Large intestine (tissue), 3 donors: ENCODE data around the gene CPVL. TPM values are rescaled to one million over a fixed set of nuclear protein-coding genes. Genes with fewer than 3 reads are reported as not detected.
A peak's percentile ranks its signal among the peaks of the same experiment; 100 is the strongest.

Source experiments
- DNase-seq, 2 donors: peaks; one replicate each; pipeline versions ENCODE4 v3.0.0 to v3.0.0-alpha.2; 2013
- H3K27ac ChIP-seq: one replicate; pipeline ENCODE4 v1.5.1; 2013; ENCODE audit warnings: low read length
- H3K27me3 ChIP-seq: 2 replicates; pipeline ENCODE4 v1.6.1; 2013; ENCODE audit warnings: low read length; ENCODE audit not compliant: control insufficient read depth, insufficient read depth
- H3K36me3 ChIP-seq: 2 replicates; pipeline ENCODE4 v1.6.1; 2013; ENCODE audit warnings: low read length; ENCODE audit not compliant: control insufficient read depth, insufficient read depth
- H3K4me1 ChIP-seq: one replicate; pipeline ENCODE4 v1.6.1; 2013; ENCODE audit warnings: low read length; ENCODE audit not compliant: control insufficient read depth, insufficient read depth
- H3K4me3 ChIP-seq: one replicate; pipeline ENCODE4 v1.5.1; 2013; ENCODE audit warnings: low read length
- H3K9me3 ChIP-seq: one replicate; pipeline ENCODE4 v1.6.1; 2013; ENCODE audit warnings: mild to moderate bottlenecking, low read depth, low read length, moderate library complexity; ENCODE audit not compliant: control insufficient read depth
- WGBS: methylation state at CpG from one replicate; pipeline ENCODE4 v1.1.5; 2013; ENCODE audit warnings: low lambda C conversion rate; ENCODE audit not compliant: insufficient coverage; 5-methylcytosine and 5-hydroxymethylcytosine counted together
- polyA plus RNA-seq: library from polyadenylated mRNA; unstranded; fragments of 120-200 nt; gene quantifications from one replicate; pipeline ENCODE4 v1.2.1, GENCODE V29; 2013

Gene CPVL
- polyA plus RNA-seq, 1 donor, result 333 TPM

DNA sequence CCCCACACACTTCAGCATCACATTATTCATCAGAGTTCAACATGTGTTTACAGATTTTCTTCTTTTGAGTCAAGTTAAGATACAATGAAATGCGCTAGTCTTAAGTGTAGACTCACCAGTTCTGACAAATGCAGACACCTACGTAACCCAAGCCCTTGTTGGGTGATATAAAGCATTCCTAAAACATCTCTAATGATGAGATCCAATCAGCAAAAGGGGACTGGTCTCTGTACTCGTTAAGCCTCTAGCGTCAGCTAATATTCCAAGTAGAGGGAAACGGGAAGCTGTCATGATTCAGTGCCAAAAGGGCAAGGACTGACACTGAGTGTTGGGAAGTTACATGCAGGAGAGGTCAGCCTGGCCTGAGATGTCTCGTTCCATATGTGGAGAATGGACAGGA is 149.5 kb downstream of the CPVL start:
- H3K27ac ChIP-seq, result no peak overlapping the region
- H3K9me3 ChIP-seq, result no peaks in the 10 kb centered on the region
- no peaks in the 10 kb centered on the region for H3K4me1 ChIP-seq
- no peak for DNase-seq
- H3K36me3 ChIP-seq, result no peaks in the 10 kb centered on the region
- H3K4me3 ChIP-seq, result no peak overlapping the region
- no peaks in the 10 kb centered on the region for H3K27me3 ChIP-seq
- WGBS, result 100% methylated on average over 1 of the region's 6 CpGs

DNA sequence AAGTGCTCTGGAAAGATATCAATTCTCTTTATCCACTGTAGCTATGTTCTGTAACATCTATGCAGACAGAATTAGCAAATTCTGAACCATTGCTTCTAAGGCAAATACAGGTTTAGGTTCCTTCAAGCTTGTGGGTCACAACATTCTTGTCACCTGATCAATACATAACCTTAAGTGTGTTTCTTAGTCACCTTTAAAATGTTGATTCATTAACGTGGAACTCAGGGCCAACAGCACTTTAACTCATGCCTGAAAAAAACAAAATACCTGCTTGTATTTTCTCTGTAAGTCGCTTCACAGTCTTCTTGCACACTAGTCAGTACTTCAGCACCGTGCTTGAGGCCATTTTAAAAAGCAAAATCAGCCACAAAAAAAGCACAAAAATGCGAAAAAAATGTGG is 153.0 kb downstream of the CPVL start:
- Histone ChIP-seq H3K27me3 (no peaks in the 10 kb centered on the region), H3K4me1 (no peaks in the 10 kb centered on the region), H3K9me3 (no peaks in the 10 kb centered on the region), H3K4me3 (no peak overlapping the region), H3K27ac (no peak overlapping the region), H3K36me3 (no peaks in the 10 kb centered on the region)
- WGBS, result 86% methylated on average over 2 of the region's 4 CpGs
- no peak for DNase-seq

DNA sequence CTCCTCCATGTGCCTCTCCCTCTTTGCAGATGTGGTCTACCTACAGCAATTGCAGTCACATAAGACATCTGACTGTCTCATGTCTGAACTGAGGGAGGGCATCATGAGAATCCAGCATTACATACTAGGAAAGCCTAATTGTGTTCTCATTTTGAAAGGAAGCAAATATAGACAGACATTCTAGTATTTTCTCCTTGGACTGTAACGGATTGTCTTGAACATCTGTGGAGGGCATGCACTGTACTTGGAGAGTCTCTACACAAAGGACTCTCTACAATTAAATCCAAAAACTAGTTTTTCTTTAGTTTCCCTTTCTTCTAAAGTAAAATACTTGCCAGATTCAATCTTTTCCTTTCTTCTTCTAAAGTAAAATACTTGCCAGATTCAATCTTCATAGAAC is 153.5 kb downstream of the CPVL start:
- Histone ChIP-seq H3K36me3 (no peaks in the 10 kb centered on the region), H3K4me1 (no peaks in the 10 kb centered on the region), H3K9me3 (no peaks in the 10 kb centered on the region), H3K4me3 (no peak overlapping the region), H3K27me3 (no peaks in the 10 kb centered on the region), H3K27ac (no peak overlapping the region)
- no CpG with 5 or more reads among the region's 1 CpG for WGBS
- DNase-seq, result no peak

DNA sequence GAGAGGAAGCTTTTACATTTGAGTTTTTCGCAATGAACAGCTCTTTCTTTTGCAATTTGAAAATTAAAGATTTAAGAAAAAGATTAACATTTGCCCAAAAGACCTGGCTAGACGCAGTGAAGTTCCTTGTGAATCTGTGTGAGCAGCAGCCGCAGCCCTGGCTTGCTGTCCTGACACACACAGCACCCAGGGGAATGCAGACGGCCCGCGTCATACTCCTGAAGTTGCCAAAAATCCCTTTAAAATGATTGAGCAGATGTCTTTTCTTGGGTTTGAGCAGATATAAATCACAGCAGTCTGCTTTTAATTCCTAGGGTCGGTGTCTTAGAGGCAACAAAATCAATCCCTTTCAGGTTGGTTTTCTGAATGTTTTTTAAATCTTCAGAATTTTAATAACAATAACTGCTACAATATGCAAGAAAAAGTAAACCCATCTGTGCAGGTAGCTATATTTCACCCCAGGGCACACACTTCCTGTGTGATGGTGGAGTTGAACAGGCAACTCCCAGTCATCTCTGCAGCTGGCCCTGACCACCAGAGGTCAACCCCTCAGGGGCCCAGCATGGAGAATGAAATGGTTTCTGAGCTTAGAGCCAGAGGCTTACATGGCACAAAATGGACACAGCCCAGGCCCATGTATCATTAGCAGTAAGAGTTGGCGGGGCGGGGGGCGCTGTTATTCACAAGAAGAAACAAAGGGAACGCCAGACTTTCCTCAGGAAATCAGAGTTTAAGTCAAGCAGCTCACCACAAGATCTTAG is 156.0 kb downstream of the CPVL start:
- Histone ChIP-seq H3K27ac (no peak overlapping the region), H3K9me3 (no peaks in the 10 kb centered on the region), H3K4me3 (no peak overlapping the region), H3K36me3 (no peaks in the 10 kb centered on the region), H3K4me1 (peaks cover 5% of the 10 kb centered on the region), H3K27me3 (no peaks in the 10 kb centered on the region)
- WGBS, result 57% methylated on average over 1 of the region's 11 CpGs
- DNase-seq, result no peak

DNA sequence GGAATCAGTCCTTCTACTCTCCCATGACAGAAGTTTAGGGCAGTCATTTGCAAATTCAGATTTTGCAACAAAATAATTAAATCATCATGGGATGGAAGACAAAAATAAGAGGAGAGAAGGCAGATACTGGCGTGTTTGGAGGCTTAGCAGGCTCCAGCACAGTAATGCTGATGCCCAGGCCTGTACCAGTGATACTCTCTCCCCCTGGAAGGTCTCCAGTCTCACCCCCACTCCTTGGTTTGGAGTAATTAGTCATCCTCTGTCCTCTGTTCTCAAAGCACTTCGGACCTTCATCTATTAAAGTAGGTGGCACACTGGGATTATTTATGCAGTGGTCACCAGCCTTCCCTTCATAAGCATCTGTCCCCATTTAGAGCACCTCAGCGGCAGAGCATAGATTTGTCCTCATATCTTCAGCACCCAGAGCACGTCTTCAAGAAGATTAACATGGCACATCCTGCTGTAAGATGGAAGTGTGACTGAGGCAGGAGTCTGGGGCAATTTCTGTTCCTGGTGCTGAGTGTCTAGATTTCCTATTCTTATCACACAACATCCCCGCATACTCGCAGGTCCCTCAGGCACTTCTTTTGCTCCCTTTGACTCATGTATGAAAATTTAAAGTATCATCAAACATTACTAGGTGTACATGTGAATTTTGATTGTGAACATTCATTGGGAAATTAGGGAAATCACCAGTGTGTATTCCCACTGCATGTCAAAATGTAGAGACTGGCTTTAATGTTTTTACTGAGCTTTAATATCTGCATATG is 156.9 kb downstream of the CPVL start:
- H3K4me3 ChIP-seq, result no peak overlapping the region
- H3K9me3 ChIP-seq, result peaks cover 2% of the 10 kb centered on the region
- no peaks in the 10 kb centered on the region for H3K36me3 ChIP-seq
- H3K27ac ChIP-seq, result no peak overlapping the region
- DNase-seq, result no peak
- no peaks in the 10 kb centered on the region for H3K27me3 ChIP-seq
- peaks cover 5% of the 10 kb centered on the region for H3K4me1 ChIP-seq
- 95% methylated on average over 3 of the region's 6 CpGs for WGBS

DNA sequence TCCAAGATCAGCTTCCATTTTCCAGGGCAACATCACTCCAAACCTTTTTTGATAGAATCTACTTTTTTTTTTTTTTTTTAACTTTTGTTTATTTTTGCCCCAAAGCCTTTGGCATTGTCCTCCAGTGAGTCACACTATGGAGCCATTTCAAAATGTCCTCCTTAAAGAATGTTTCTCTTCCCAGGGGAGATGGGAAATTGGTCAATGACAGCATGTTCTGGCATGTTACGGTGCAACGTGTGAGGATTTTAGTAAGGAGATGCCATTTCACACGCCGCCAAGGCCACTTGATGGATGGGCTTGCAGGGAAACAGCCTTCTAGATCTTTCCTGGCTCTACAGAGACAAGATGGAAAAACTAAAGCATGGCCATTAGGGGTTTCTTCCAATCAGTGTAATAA is 157.5 kb downstream of the CPVL start:
- H3K9me3 ChIP-seq, result peaks cover 2% of the 10 kb centered on the region
- DNase-seq, result no peak
- peaks cover 5% of the 10 kb centered on the region for H3K4me1 ChIP-seq
- H3K4me3 ChIP-seq, result no peak overlapping the region
- no peaks in the 10 kb centered on the region for H3K27me3 ChIP-seq
- H3K36me3 ChIP-seq, result no peaks in the 10 kb centered on the region
- H3K27ac ChIP-seq, result no peak overlapping the region
- WGBS, result no CpG with 5 or more reads among the region's 4 CpGs

DNA sequence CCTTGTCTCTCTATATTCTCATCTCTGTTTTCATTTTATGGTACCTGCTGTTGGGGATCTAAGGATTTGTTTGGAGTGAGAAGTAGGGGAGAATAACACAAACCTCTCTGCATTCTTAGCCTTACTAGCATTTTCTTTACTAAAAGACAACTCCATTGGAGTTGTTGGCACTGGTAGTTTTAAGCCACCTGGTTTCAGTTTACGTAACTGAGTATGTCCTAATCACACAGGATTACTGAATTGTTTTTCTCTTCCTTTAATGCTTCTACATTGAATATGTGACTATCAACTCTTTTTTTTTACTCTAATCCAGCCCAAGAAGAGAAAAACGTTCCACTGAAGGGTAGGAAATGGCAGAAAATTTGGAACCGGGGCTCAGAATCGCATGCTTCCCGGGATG is 158.2 kb downstream of the CPVL start:
- no CpG with 5 or more reads among the region's 5 CpGs for WGBS
- Histone ChIP-seq H3K27me3 (no peaks in the 10 kb centered on the region), H3K27ac (no peak overlapping the region), H3K4me1 (peaks cover 5% of the 10 kb centered on the region), H3K9me3 (peaks cover 2% of the 10 kb centered on the region), H3K4me3 (no peak overlapping the region), H3K36me3 (no peaks in the 10 kb centered on the region)
- no peak for DNase-seq

DNA sequence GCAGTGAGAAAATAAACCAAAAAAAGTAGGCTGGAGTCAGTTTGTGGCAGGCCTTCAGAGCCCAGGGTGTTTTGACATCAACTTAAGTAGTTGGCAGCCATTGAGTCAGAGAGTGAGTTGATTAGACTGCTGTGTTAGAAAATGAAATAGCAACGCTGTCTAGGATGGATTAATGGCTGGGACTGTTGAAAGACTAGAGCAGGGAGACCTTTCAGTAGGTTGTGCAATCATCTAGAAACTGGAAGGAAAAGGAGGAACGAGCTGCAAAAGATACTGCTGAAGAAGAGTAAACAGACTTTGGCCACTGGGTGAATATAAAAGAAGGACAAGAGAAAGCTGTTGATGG is 159.6 kb downstream of the CPVL start:
- Histone ChIP-seq H3K36me3 (no peaks in the 10 kb centered on the region), H3K4me3 (no peak overlapping the region), H3K9me3 (peaks cover 2% of the 10 kb centered on the region), H3K4me1 (peaks cover 5% of the 10 kb centered on the region), H3K27ac (no peak overlapping the region), H3K27me3 (no peaks in the 10 kb centered on the region)
- DNase-seq, result peak; percentile 43 to 73
- no CpG with 5 or more reads among the region's 2 CpGs for WGBS

DNA sequence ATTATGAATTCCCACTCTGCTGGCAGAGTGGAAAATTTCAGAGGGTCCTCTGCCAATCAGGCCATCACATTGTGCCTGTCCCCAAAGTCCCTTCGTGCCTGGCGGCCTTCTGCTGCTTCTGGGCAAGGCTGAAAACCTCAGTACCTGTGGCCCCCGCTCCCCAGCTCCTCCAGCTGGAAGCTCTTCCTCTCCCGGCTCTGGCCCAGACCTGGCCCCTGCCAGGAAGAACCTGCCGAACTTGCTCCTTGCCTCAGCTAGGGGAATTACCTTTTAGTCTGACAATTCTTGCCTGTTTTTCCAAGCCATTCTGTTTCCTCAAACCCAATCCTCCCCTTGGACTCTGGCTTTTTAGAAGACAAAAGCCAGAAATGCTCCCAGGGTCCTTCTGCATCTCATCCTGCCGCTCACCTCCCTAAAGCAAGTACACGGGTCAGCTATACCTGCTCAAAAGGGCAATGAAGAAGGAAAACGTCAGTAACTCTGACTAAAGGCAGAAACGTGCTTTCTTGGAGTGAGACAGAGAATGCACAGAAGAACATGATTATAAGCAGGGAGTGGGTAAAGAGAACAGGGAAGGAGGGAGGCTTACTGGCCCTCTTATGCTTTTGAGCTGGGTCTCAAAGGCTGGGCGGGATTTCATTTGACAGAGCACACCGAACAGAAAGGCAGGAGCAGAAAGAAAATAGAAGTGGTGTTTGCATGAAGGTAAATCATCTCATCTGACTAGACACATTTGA is 160.1 kb downstream of the CPVL start:
- no peak for DNase-seq
- WGBS, result 58% methylated on average over 4 of the region's 11 CpGs
- H3K4me3 ChIP-seq, result no peak overlapping the region
- H3K36me3 ChIP-seq, result no peaks in the 10 kb centered on the region
- peaks cover 2% of the 10 kb centered on the region for H3K9me3 ChIP-seq
- no peak overlapping the region for H3K27ac ChIP-seq
- H3K27me3 ChIP-seq, result no peaks in the 10 kb centered on the region
- peaks cover 5% of the 10 kb centered on the region for H3K4me1 ChIP-seq

DNA sequence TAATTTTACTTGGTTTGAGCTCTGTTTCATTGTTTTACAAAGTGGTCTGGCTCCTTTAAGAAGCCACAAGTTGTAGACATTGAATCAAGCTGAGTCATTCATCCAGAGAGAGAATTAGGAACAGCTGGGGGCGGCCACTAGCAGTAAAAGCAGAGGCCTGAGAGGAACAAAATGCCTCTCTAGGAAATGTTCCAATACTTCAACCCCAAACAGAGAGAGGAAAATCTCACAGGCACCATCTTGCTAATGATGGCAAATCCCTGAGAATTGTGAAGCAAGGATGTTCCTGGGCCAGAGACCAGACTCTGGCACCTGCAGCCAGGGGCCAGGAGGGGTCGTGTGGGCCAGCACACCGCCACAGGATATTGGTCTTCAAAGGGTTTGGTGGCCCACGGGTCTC is 161.7 kb downstream of the CPVL start:
- Histone ChIP-seq H3K4me1 (peaks cover 5% of the 10 kb centered on the region), H3K9me3 (peaks cover 2% of the 10 kb centered on the region), H3K36me3 (no peaks in the 10 kb centered on the region), H3K27me3 (no peaks in the 10 kb centered on the region), H3K4me3 (no peak overlapping the region), H3K27ac (no peak overlapping the region)
- WGBS, result no CpG with 5 or more reads among the region's 4 CpGs
- no peak for DNase-seq
